NCI-H2196 (cell line): ENCODE measurements around the gene METRNL.
"Not testable (repeated sequence)": the region's sequence is repeated elsewhere in the genome, so short reads cannot be mapped to it uniquely, and the experiment has no call there.

Experiments
- DNase-seq: peaks from one replicate; lab custom pipeline; 2025; ENCODE audit not compliant: unreplicated experiment; lab: John Stamatoyannopoulos, UW

METRNL gene

DNA sequence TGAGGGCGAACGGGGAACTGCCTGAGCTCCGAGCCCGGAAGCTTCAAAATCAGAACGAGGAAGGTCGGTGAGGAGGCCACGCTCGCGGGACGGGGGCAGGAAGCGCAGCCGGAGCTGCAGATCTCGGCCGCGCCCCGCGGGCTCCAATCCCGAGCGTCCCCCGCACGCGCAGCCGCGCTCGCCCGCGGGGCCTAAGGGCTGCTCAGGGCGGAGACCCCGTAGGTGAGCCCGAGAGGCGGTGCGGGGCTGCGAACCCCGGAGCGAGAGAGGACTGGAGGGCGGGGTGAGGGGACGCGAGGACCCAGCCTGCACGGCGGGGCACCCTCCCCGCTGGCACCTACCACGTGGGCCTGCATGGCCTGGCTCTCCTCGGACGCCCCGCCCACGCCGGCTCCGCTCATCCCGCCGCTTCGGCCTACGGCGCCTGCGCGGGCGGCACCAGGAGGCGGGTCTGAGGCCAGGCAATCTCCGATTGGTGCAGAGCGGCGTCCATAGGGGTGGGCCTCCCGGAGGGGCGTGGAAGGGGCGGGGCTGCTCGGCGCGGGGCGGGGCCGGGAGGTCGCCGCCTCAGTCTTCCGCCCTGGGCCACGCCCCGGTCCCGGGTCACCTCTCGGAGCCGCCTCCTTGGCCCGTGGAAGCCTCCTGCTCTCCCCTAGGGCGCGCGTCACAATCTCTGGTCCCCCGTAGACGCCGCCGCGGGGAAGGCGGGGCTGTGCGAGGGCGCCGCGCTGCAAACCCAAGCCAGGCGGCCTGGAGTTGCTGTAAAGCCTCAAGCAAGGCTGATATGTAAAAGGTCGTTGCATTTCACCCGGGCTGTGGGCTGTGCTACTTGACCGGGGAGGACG is 27.8 kb upstream of the METRNL start:
- DNase-seq, result peak; percentile 100

DNA sequence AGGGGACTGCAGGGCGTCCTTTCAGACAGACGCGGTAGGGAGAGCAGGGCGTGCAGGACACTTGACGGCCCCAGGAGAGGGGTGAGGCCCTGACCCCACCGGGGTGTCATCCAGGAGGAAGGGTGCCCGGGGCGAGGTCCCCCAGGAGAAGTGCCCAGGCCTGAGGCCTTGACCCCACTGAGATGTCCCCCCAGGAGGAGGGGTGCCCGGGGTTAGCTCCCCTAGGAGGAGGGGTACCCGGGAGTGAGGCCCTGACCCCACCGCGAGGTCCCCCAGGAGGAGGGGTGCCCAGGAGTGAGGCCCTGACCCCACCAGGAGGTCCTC is 27.2 kb upstream of the METRNL start:
- no peak for DNase-seq

DNA sequence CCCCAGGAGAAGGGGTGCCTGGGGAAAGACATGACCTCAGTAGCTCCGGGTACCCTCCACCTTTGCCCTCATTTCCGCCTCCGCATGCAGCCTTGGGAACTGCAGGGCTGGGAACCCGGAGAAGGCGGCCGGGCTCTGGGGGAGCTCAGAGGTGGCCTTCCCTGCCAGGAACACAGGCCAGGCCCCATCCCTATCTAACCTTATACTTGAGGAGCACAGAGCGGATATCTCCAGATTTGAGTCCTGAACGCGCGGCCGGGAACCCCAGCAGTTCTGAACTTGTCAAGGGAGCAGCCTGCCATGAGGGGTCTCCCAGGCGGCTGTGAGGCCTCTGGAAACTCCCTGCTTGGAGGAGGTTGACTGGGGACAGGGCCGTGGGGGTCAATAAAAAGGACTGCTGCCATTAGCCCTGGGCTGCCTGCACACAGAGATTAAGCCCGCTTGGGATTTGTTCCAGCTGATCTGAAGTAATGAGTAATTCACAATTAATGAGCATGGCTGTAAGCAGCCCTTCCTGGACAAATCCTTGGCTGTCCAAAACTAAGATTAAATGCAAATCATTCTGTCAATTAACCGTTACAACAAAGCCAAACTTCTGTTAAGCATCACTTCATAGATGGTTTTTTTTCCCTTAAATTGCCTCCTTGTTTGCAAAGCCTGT is 26.3 kb upstream of the METRNL start:
- no peak for DNase-seq

DNA sequence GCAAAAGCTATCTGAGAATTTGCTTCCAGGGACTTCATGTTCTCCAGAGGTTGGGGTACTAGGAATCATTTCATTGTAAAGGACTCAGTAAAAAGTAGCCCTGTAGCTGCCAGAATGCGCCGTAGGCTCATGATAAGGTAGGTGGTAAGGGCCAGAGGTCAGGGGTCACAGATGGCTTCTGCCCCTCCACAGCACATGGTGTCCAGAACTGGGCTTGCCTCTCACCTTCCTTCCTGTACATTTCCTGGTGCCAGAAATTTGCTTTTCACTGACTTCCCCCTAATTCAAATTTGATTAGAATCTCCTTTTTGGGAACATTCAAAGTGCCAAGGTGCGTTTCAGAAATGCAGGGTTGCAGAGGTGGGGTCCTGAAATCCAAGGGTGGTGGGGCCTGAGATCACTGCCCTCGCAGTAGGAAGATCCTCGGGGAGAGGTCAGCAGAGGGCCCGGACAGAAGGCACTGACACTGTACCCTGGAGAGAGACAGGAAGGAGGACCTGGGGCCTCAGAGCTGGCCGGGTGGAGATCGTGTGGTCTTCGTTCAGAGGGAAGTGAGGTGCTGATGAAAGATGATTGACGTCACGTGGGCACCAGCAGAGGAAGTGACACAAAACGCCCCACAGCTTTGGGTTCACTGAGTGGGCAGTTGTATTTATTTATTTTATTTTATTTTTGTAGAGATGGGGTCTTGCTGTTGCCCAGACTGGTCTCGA is 25.5 kb upstream of the METRNL start:
- no peak for DNase-seq

DNA sequence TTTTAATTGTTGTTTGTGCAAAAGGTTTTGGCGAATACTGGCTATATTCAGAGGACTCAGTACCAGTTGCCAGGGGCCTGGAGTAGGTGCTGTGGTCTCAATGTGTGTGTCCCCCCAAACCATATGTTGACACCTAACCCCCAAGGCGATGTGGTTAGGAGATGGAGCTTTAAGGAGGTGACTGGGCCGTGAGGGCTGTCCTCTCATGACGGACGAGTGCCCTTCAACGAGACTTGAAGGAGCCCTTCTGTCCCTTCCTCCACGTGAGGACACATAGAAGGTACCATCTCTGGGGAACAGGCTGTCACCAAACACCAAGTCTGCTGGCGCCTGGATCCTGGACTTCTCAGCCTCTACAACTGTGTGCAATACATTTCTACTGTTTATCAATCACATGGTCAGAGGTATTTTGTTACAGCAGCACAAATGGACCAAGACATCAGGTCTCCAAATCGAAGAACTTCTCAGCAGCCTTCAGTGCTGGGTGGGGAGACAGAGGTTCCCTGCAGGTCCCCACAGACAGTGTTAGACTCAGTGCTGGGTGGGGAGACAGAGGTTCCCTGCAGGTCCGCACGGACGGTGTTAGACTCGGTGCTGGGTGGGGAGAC is 24.8 kb upstream of the METRNL start:
- no peak for DNase-seq

DNA sequence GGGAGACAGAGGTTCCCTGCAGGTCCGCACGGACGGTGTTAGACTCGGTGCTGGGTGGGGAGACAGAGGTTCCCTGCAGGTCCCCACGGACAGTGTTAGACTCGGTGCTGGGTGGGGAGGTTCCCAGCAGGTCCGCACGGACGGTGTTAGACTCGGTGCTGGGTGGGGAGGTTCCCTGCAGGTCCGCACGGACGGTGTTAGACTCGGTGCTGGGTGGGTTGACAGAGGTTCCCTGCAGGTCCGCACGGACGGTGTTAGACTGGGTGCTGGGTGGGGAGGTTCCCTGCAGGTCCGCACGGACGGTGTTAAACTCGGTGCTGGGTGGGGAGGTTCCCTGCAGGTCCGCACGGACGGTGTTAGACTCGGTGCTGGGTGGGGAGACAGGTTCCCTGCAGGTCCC is 24.2 kb upstream of the METRNL start:
- DNase-seq, result not testable (repeated sequence)

DNA sequence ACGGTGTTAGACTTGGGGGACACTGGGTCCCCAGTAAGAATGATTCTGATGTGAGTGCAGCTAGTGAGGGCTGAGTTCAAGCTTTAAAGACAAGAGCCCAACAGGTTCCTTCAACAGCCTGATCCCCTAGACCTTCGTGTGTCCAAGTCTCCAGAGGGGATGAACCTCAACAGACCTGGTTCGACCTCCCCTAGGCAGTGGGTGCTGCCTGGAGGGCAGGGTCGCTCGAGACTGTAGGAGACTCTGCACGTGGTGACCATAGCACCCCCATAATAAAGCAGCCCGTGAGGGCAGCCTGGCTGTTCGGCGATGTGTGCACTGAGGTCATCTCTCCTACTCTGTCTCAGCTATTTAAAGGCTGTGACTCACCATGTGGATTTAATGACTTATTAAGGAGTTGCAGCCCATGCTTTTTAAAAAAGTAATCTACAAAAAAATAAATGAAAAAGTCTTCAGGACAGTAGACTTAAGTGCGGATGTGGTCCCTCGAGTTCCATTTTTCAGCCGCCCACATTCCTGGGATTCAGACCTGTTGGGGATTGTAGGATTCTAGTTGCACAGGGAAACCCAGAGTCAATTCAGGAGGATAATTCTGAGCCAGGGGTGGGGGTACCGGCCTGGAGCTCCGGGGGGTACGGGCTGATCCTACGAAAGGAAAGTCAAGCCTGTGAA is 23.4 kb upstream of the METRNL start:
- no peak for DNase-seq

DNA sequence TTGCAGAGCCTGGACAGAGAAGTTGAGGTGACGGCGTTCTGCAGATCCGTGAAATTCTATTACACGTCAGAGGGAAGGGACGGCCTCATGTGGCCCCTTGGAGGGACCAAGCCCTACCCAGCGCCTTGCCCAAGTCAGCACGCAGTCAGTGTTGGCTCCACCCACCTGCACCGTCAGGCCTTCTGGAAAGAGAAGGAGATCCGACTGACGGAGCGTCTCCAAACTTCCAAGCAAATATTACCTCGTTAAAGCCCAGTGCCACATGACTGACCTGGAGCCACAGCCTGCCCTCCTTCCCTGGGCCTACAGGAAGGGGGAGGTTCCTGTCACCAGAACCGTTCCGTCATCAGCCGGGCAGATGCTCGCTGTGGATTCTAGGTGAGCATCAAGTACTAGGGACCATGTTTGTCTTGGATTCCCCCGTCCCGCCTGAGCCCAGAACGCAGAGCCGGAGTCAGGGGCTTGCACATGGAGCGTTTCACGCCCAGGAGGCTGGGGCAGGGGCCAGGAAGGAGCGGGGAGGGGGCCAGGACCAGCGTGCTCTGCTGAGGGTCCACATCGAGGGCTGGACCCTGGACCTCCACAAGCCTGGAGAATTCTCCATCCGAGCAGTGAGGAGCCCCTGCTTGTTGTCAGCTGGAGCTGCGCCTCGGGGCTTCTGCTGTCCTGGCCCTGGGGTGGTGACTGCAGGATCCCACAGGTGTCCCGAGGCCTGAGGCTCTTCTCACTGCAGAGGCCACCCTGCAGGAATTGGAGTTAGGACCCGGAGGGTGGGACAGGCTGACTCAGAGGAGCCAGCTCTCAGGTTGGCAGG is 22.6 kb upstream of the METRNL start:
- no peak for DNase-seq

DNA sequence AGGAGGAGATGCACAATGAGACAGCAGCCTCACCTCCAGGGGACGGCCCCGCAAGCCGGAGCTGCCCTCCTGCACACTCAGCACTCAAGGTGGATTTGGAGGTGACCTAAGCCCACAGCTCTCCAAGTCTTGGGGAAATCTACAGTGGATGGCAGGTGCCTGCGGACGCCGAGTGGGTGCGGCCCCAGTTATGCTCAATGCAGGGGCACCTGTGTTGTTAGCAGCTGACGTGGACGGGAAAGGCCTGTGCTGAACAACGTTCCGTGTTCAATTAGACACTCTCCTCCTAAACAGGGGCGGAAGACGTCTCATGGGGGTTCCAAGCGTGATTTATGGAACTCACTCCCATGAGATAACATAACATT is 22.0 kb upstream of the METRNL start:
- no peak for DNase-seq

DNA sequence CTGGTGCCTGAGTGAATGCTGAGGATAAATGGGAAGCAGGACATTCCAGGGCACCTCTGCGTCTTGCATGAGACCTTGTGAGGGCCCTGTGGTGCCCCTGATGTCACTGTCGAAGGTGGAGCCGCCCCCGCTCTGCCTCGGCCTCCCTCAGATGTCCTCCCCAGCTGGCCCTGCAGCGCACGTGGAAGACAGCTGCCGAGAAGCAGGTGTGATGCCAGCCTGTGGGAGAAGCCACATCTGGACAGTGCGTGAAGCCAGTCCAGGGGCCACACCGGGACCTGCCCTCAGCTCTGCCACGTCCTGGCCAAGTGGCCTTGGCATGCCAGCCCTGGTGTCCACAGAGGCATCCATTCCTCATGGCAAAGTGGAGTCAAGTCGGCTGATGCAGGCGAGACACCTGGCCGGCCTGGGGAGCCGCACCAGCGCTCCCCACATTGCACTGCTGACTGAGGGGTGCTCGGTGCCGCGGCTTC is 21.6 kb upstream of the METRNL start:
- DNase-seq, result no peak

DNA sequence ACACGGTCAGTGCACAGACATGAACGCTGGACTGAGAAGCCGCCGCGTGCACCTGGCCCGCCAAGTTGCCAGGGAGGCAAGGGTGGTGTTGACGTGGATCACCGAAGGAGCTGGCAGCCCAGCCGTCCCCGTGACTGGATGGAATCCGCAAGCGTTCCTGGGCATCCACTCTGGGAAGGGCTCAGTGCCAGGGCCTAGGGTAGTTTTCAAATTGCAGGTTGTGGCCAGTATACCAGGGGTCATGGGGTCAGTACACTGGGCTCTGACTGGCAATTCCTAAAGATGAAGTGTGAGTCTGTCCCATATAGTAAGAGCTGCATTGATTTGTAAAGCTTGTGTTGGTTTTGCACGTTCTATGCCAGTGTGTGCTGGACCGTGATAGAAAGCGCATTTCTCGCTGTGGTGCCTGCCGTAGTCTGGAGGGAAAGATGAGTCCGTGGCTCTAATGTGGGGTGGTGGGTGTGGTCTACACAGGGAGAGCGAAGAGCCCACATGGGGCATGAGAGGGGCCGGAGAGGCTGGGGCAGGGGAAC is 21.1 kb upstream of the METRNL start:
- no peak for DNase-seq

DNA sequence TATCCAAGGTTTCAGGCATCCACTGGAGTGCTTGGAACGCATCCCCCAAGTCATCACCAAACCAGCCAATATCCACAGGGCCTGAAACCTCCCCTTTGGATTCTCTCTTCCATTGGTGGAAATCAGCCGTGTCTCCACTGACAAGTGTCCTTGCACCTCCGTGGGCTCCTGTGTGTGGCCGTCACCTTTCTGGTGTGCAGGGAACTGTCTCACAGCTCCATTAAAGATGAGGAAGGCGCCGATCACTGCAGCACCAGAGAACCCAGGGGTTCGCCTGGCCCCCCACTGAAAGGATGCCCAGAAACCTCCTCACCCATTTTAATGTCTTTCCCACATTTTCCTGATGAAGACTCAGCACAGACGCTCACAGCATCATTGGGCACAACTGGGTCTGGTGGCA is 17.8 kb upstream of the METRNL start:
- DNase-seq, result no peak

DNA sequence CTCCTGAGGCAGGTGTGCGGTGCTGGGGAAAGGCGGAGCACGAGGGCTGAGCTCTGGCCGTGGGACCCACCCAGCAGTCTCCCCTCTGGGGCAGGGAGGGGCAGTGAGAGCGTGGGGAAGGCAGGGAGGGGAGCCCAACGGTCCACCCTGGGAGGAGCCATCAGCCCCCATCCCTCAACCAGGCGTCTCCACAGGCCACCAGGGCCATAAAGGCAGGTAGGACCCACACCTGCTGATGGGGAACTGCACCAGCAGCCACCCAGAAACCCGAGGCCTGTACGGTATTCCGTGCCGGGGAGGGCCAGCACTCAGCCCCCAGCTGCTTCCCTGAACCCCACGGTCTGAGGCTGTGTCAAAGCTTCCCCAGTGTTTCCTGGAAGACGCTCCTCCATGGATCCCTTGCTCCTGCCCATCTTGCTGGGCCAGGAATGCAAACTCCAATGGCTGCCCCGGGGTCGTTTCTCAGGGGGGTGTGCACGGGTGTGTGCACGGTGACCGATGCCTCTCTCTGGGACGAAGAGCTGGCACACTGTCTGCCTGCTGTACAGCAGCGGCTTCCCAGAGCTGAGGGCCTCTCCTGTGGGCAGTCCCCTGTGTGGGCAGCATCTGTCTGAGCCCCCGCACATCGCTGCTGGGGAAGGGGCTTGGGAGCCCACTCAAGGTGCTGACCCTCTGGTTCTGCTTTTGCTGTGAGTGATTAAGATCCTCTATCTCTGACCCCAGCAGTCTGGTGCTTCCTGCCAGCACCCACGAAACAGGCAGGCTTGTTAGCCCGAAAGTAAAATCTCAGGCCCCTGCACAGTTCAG is 17.2 kb upstream of the METRNL start:
- no peak for DNase-seq

DNA sequence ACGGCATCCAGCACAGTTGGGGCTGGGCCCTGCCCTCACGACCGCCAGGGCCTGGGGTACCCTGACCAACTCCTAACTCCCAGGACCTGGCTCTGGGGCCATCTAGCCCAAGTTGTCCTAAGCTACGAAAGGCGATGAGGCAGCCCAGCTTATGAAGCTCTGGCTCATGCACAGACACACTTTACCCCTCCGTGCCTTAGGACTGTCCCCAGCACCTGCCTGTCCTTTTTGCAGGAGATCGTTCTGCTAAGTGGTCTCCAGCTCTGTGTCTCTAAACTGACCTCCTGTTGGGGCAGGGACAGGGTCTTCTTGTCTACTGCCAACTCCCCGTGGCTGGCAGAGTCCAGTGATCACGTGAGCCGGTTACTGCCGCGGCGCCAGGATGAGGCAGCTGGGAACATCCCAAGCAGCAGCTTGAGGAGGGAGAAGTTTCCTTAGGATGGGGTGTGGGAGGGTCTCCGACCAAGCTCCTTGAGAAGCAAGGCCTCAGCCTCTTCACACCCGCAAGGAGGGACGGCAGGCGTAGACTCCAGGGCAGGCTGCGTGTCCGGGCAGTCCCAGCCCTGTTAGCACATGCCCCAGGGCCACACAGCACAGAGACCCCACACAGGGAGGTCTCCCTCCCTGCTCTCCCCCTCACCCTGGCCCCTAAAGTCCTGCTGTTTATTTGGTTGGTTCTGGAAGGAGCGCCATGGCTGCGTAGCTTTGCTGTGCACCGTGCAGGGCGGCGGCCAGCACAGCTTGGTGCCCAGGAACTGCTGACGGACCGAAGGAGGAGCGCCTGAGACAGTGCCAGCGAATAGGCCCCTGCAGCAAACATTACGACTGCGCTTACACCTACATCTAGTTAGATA is 16.4 kb upstream of the METRNL start:
- no peak for DNase-seq

DNA sequence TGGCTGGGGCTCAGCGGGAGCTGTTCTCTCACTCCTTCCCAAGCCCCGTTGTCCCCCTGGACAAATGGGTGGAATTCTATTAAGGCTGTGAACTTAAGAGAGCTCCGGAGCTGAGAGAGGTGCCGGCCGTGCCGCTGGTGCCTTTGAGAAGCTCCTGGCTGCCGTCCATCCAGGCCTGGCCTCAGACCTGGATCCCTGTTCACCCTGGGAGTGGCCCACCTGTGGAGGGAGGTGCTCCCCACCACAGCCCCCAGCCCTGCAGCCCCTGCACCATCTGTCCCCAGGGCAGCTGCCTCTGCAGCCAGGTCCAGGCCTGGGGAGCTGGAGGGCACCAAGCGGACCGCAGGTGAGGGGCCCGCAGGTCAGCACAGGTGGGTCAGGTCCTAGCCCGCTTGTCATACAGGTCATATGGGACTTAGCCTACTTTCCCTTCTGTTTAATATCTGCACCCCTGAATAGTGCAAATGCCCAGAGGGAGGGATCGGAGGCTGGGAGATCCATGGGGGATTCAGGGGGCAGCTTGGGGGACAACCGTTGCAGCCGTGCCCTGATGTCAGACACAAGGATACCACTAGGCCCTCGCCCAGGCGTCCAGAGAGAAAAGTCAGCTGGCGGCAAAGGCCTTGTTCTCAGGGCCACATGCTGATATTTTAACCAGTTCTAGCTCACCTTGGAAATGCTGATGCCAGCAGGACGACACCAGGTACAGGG is 15.2 kb upstream of the METRNL start:
- DNase-seq, result no peak

DNA sequence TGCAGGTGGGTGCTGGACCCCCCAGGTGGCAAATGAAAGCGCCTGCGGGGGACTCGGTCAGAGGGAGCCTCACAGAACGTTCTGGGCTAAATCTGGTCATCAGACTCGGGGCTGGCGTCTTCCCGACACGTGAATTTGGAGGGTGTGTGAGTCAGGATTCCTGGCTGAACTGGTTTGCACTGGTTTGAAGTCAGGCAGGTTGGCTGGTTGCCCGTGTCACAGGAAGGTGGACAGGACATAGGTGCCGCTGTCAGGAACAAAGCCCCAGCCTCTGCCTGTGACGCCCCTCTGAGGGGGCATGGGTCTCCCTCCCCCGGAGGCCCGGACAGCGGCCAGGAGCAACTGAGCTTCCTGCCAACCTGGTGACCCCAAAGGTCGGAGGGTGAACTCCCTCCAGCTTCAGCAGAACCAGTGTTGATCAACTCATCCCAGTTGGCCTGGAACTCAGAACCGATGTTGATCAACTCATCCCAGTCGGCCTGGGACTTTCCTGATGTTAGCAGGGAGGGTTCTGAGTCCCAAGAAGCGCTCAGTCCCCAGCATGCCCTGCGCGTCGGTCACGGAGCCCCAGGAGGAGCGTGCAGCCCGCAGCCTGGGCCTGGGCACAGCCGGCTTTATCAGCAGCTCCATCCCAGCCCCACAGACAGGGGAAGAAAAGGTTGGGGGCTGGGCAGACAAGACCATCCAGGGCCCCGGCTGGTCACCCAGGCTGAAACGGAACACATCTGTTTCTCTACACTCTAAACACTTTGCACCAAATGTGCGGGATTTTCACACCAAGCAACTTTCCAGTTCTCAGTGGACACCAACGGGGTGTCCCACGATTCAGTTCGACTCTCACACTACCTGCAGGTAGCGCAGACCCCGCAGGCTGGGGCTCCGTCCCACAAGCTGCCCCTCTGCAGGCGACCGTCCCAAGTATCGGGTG is 14.4 kb upstream of the METRNL start:
- DNase-seq, result no peak
